ENCODE measurements around the gene MMP11.

MMP11 gene

GRCh38 chr22:23763954-23764353 lies 8.7 kb upstream of the MMP11 start:
- ChIA-PET POLR2A (ENCODE audit: low non-redundant PET) (no interaction called here), CTCF (interaction anchor here (1.1 kb wide), 1 partner anchor 22 kb away, joined by 3 read pairs; no protein-coding TSS in a partner anchor)
- DNase-seq (ENCODE audit: low spot score), result no peak
- no peak for TF ChIP-seq CTCF (conservative IDR thresholded peaks at IDR 0.05; ENCODE audit: low read depth)
- peak overlapping the region; percentile 82 for H3K27ac ChIP-seq

GRCh38 chr22:23764899-23765881 lies 7.5 kb upstream of the MMP11 start:
- ChIA-PET CTCF (no interaction called here), POLR2A (ENCODE audit: low non-redundant PET) (no interaction called here)
- TF ChIP-seq CTCF (conservative IDR thresholded peaks at IDR 0.05; ENCODE audit: low read depth), result no peak
- DNase-seq (ENCODE audit: low spot score), result no peak
- peak overlapping the region; percentile 82 for H3K27ac ChIP-seq

- no peak for DNase-seq (ENCODE audit: low spot score)
- H3K27ac ChIP-seq, result peak overlapping the region; percentile 82
- CTCF ChIA-PET, result interaction anchor here (0.9 to 1.7 kb wide), 2 partner anchors 22 to 82 kb away, joined by 4 to 7 read pairs; no protein-coding TSS in a partner anchor
- POLR2A ChIA-PET (ENCODE audit: low non-redundant PET), result no interaction called here
- TF ChIP-seq CTCF (conservative IDR thresholded peaks at IDR 0.05; ENCODE audit: low read depth), result no peak
These were observed 5.4 kb upstream of the MMP11 start for GRCh38 chr22:23767303-23767672.

- DNase-seq (ENCODE audit: low spot score), result peak; percentile 52
- peak within 1 kb of the TSS; percentile 82 for H3K27ac ChIP-seq
- peak; percentile 78 for TF ChIP-seq CTCF (conservative IDR thresholded peaks at IDR 0.05; ENCODE audit: low read depth)
- ChIA-PET POLR2A (ENCODE audit: low non-redundant PET) (interaction anchor here (0.7 kb wide), 1 partner anchor 10 kb away, joined by 3 read pairs; no protein-coding TSS in a partner anchor), CTCF (interaction anchor here (0.6 to 1.7 kb wide), 3 partner anchors 21 to 234 kb away, joined by 3 to 7 read pairs (median 4); no protein-coding TSS in a partner anchor)
These were observed 4.7 kb upstream of the MMP11 start, which contains the start of gene CHCHD10 for GRCh38 chr22:23767673-23768548. Gene CHCHD10, minus strand, starts transcription at chr22:23767972. Its CDS starts 98 bp downstream, at chr22:23767874.

- CTCF ChIA-PET, result no interaction called here
- POLR2A ChIA-PET (ENCODE audit: low non-redundant PET), result no interaction called here
- no peak for TF ChIP-seq CTCF (conservative IDR thresholded peaks at IDR 0.05; ENCODE audit: low read depth)
- H3K27ac ChIP-seq, result peak overlapping the region; percentile 82
- DNase-seq (ENCODE audit: low spot score), result no peak
These were observed 3.2 kb upstream of the MMP11 start for GRCh38 chr22:23769321-23769965.

GRCh38 chr22:23772315-23772648 lies 367 bp upstream of the MMP11 start:
- no peak for TF ChIP-seq CTCF (conservative IDR thresholded peaks at IDR 0.05; ENCODE audit: low read depth)
- CTCF ChIA-PET, result no interaction called here
- peak overlapping the region; percentile 20 for H3K27ac ChIP-seq
- POLR2A ChIA-PET (ENCODE audit: low non-redundant PET), result no interaction called here
- no peak for DNase-seq (ENCODE audit: low spot score)
